Neutrophil (primary cell): ENCODE measurements around the gene FAM171A2.

ENCODE experiments used
- H3K27ac ChIP-seq: fragments of 200-600 bp; sonication (generic); 2 replicates; pipeline ENCODE4 v1.5.1; 2016; ENCODE audit warnings: mild to moderate bottlenecking, moderate library complexity
- H3K27me3 ChIP-seq: fragments of 200-600 bp; sonication (generic); 2 replicates; pipeline ENCODE4 v1.6.0; 2016; ENCODE audit warnings: mild to moderate bottlenecking
- H3K36me3 ChIP-seq: fragments of 200-600 bp; sonication (generic); 2 replicates; pipeline ENCODE4 v1.5.1; 2017
- H3K4me1 ChIP-seq, 2 experiments: fragments of 200-600 bp in 1 of 2; sonication (generic) in 1 of 2; 1 replicate in 1 of 2; 2 replicates in 1 of 2; pipeline versions ENCODE4 v1.5.1 to v1.6.1; 2013 to 2016; ENCODE audit warnings: low read depth in 1 of 2, low read length in 1 of 2, mild to moderate bottlenecking in 1 of 2, moderate library complexity in 1 of 2; ENCODE audit not compliant: control insufficient read depth in 1 of 2, insufficient read depth in 1 of 2
- H3K4me3 ChIP-seq, 2 experiments: fragments of 200-600 bp in 1 of 2; sonication (generic) in 1 of 2; 1 replicate in 1 of 2; 2 replicates in 1 of 2; pipeline ENCODE4 v1.5.1; 2013 to 2016; ENCODE audit warnings: low read depth in 1 of 2, low read length in 1 of 2, mild to moderate bottlenecking in 1 of 2, moderate library complexity in 1 of 2
- H3K9me3 ChIP-seq: fragments of 200-600 bp; sonication (generic); 2 replicates; pipeline ENCODE4 v1.5.1; 2016
- TF ChIP-seq, protein P1 (sequence below): fragments of 200-600 bp; sonication (generic); IDR thresholded peaks from 2 replicates; pipeline ENCODE4 v1.5.1; 2016; ENCODE audit warnings: antibody characterized with exemption

Gene FAM171A2

DNA sequence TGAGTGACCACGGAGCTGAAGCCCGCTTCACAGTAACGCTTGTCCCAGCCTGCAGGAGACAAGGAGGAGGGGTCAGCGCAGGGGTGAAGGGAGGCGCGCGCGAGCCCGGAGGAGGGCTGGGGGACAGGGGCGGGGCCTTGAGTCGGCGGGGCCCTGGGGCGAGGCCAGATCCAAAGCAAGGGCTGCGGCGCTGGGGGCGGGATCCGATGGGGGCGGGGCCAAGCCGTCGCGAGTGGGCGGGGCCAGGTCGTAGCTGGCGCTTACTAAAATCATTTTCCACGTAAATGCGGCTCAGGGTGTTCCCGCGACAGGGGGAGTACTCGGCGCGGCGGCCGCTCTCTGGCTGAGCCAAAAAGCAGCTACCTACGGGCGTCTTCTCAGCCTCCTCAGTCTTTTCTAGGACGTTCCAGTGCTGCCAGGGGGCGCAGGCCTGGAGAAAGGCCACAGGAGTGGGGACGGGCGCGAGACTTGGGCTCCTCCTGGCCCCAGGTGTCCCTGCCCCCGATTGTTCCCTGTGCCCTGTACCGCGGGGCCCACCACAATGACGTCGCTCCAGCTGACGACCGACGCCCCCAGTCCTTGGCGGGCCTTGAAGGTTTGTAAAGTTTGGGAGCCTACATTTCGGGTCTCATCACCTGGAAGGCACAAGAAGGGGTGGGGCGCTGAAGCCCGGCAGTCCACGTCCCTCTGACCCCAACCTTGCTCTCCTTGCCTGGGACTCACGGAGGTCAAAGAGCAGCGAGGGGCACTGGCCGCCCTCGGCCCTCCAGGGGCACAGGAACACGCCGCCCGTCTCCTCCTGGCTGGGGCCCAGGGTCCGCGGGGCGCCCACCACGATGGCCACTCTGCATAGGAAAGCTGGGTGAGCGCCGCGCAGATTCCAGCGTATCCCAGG lies 21.9 kb upstream of the FAM171A2 start:
- Histone ChIP-seq H3K27ac (no peak overlapping the region), H3K9me3 (no peaks in the 10 kb centered on the region), H3K36me3 (no peaks in the 10 kb centered on the region), H3K27me3 (peaks cover 82% of the 10 kb centered on the region), H3K4me3 (peak overlapping the region; percentile 34 to 54), H3K4me1 (peaks cover 13 to 17% of the 10 kb centered on the region in 2 experiments)
- TF ChIP-seq, protein P1, sequence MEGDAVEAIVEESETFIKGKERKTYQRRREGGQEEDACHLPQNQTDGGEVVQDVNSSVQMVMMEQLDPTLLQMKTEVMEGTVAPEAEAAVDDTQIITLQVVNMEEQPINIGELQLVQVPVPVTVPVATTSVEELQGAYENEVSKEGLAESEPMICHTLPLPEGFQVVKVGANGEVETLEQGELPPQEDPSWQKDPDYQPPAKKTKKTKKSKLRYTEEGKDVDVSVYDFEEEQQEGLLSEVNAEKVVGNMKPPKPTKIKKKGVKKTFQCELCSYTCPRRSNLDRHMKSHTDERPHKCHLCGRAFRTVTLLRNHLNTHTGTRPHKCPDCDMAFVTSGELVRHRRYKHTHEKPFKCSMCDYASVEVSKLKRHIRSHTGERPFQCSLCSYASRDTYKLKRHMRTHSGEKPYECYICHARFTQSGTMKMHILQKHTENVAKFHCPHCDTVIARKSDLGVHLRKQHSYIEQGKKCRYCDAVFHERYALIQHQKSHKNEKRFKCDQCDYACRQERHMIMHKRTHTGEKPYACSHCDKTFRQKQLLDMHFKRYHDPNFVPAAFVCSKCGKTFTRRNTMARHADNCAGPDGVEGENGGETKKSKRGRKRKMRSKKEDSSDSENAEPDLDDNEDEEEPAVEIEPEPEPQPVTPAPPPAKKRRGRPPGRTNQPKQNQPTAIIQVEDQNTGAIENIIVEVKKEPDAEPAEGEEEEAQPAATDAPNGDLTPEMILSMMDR: no peak

DNA sequence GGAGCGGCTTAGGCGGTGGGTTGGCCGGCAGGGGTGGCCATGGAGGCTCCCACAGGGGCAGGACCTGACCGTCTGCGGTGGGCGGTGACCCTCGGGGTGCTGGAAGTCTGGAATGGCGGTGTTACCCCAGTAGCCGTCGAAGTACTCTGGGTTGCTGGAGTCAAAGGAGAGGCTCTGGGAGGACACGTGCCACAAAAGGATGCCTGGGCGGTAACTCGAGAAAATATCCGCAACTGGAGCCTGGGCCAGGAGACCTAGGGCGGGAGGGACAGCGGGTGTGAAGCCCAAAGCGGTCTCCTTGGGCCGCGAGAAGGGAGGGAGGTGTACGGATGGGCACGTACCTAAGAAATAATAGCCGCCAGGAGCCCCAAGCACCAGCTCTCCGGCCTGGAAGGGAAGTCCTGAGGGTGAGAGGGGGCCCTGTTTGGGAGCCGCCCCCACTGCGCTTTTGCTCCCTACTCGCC lies 21.2 kb upstream of the FAM171A2 start:
- TF ChIP-seq, protein P1: no peak
- peaks cover 13 to 17% of the 10 kb centered on the region in 2 experiments for H3K4me1 ChIP-seq
- no peaks in the 10 kb centered on the region for H3K9me3 ChIP-seq
- no peak overlapping the region for H3K27ac ChIP-seq
- H3K4me3 ChIP-seq: peak overlapping the region; percentile 34 to 54
- H3K36me3 ChIP-seq: no peaks in the 10 kb centered on the region
- H3K27me3 ChIP-seq: peaks cover 77% of the 10 kb centered on the region

DNA sequence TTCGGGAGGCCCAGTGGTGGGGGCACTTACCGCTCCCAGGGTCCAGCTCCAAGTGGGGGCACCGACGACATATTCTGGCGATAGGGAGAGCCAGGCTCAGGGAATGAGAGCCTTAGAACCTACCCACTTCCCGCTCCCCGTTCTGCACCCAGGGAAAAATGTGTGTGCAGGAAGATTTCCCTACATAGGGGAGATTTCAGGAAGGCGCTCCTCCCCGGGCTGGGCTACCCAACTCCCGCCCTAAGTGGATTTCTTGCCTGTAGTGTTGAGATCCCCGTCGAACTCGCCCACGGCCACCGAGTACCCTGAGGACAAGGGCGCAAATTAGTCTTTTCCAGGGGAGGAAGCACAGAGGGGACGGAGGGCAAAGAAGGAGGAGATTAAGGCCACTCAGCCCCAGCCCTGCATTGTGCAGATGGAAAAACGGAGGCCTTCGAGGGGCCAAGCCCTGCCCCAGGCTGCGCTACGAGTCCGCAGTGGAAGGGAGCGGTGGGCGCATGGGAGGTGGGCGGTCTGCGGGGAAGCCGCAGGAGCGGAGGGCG lies 20.7 kb upstream of the FAM171A2 start:
- Histone ChIP-seq H3K4me3 (no peak overlapping the region), H3K27me3 (peaks cover 74% of the 10 kb centered on the region), H3K4me1 (peaks cover 13 to 17% of the 10 kb centered on the region in 2 experiments), H3K36me3 (no peaks in the 10 kb centered on the region), H3K27ac (no peak overlapping the region), H3K9me3 (no peaks in the 10 kb centered on the region)
- TF ChIP-seq, protein P1: no peak

DNA sequence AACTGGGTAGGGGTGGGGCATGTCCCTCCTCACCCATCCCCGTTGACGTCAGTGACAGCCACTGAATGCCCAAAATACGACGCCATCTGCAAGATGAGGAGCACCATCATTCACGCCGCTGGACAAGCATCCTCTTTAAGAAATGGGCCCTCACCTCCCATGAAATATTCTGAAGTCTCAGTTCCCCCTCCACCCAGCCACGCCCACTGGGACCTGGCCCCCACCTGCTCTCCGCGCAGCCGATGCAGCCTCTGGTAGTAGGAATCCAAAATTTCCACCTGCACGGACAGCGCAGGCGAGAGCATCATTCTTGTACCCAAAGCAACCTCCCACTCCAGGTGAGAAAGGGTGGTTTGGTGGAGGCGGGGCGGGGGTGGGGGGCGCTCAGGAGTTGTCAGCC lies 20.2 kb upstream of the FAM171A2 start:
- Histone ChIP-seq H3K36me3 (no peaks in the 10 kb centered on the region), H3K27me3 (peaks cover 74% of the 10 kb centered on the region)
- TF ChIP-seq, protein P1: no peak

DNA sequence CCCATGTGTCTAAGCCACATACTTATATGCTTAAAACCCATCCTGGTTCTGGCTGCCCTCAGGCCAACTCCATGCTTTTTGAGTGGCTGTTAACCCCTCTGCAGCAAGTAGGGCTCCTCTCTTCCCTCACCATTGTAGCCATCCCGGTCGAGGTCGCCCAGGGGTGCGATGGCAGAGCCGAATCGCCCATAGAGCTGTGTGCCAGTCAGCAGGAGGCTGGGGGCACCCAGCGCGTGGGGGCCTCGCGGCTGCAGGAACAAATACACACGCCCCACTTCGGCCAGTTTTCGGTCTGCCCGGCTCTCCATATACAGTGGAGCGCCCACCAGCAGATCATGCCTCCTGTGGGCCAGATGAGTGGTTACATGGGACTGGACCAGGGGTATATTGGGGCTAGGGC lies 19.7 kb upstream of the FAM171A2 start:
- Histone ChIP-seq H3K27me3 (peaks cover 73% of the 10 kb centered on the region), H3K9me3 (no peaks in the 10 kb centered on the region), H3K4me3 (no peak overlapping the region), H3K27ac (no peak overlapping the region), H3K36me3 (no peaks in the 10 kb centered on the region), H3K4me1 (peaks cover 13 to 17% of the 10 kb centered on the region in 2 experiments)
- TF ChIP-seq, protein P1: no peak

More for the DNA sequence above, 20.2 kb upstream of the FAM171A2 start:
- no peak overlapping the region for H3K4me3 ChIP-seq
- H3K9me3 ChIP-seq: no peaks in the 10 kb centered on the region
- H3K4me1 ChIP-seq: peaks cover 13 to 17% of the 10 kb centered on the region in 2 experiments
- H3K27ac ChIP-seq: no peak overlapping the region
